GM19328 (cell line): ENCODE results near the gene THSD8.
"Not testable (repeated sequence)": the region's sequence is repeated elsewhere in the genome, so short reads cannot be mapped to it uniquely, and the experiment has no call there.

Experiments used
- ATAC-seq: cut with Tn5 transposase; IDR thresholded peaks from one replicate; pipeline ENCODE4 v1.9.1; 2021; ENCODE audit warnings: mild to moderate bottlenecking, moderate library complexity; ENCODE audit not compliant: unreplicated experiment

Gene THSD8

GRCh38 chr19:12792051-12792852, 9.6 kb upstream of the THSD8 start:
- ATAC-seq: no peak

GRCh38 chr19:12792853-12793289, 9.0 kb upstream of the THSD8 start:
- ATAC-seq: no peak

DNA sequence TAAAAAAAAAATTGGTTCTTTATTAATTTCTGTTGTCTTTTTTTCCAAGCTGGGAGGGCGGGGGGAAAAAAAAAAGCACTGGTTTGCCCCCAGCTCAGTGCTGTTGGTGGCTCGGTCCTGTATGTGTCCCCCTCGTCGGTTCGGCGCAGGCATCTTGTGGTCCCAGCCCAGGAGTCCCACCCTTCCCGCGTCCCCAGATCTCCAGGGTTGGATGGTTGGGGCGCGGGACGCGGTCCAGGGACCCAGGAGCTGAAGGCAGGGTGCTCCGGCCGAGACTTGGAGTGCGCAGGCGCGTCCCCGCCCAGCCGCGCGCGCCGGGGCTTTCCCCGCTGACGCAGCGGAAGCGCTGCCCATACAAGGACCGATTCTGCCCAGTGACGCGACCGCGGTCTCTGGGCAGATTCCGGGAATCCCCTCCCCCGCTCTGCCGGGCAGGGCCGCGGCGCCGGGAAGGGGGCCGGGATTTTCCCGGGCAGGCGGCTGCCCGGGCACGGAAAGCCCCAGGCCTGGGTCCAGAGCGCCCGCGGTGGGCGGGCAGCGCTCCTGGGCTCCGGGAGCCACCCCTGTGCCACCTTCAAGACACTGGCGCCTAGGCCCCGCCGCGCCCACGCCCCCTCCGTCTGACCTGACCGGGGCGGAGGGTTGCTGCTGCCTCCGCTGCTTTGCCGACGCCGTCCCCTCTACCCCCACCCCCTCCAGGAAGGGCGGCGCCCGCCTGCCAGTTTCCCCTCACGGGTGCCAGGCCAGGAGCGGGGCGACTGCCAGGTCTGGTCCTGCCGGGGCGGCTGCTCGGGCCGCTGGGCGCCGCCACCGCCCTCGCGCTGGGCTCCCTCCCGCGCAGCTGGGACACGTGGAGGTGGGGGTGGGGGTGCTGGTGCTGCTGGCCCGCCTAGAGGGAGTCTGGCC, 8.3 kb upstream of the THSD8 start:
- ATAC-seq: peak; percentile 34

- no peak for ATAC-seq
Measured at GRCh38 chr19:12794196-12794941, 7.5 kb upstream of the THSD8 start.

DNA sequence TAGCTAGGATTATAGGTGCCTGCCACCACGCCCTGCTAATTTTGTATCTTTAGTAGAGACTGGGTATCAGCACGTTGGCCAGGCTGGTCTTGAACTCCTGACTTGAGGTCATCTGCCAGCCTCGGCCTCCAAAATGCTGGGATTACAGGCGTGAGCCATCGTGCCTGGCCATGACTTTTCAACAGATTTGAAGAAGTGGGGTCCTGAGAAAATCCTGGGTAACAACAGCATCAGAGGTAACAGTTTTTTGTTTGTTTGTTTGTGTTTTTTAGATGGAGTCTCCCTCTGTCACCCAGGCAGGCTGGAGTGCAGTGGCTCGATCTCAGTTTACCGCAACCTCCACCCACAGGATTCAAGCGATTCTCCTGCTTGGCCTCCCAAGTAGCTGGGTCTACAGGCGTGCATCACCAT, 6.9 kb upstream of the THSD8 start:
- no peak for ATAC-seq

- ATAC-seq: no peak
Measured at GRCh38 chr19:12796146-12797071, 5.5 kb upstream of the THSD8 start.

GRCh38 chr19:12797141-12797587, 4.7 kb upstream of the THSD8 start:
- ATAC-seq: no peak

DNA sequence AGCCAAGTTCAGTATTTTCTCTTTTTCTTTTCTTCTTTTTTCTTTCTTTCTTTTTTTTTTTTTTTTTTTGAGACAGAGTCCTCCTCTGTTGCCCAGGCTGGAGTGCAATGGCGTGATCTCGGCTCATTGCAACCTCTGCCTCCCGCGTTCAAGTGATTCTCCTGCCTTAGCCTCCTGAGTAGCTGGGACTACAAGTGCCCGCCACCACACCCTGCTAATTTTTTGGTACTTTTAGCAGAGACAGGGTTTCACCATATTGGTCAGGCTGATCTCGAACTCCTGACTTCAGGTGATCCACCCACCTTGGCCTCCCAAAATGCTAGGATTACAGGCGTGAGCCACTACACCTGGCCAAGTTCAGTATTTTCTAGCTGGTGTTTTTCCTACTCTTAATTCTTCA, 4.3 kb upstream of the THSD8 start:
- not testable (repeated sequence) for ATAC-seq

DNA sequence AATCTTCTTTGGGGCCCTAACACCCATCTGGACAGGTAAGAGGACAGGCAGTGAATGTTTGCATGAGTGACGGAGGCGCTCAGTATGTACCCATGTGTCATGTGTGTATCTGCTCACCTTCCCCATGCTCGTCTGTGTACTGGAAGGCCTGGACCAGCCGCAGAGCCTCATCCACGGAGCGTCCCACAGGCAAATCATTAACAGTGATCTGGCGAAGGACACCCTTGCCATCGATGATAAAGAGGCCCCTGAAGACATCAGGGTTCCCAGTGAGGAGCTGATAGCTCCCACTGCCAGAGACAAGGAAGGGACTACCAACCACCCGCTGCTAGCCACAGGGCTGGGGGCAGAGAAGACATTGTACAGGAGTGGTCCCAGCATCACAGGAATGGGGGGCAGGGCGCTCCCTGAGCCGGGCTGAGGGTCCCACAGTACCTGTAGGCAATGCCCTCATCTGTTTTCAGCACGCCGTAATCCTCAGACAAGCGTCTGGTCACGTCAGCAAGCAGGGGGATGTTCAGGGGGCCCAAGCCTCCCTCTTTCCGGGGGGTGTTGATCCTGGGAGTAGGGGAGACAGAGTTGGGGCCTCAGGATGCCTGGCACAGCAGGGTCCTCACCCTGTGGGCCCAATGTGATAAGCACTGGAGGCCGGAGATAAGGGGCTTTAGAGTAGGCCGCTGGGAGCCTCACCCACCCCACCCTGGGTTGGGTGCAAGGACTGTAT, 2.0 kb upstream of the THSD8 start:
- no peak for ATAC-seq

DNA sequence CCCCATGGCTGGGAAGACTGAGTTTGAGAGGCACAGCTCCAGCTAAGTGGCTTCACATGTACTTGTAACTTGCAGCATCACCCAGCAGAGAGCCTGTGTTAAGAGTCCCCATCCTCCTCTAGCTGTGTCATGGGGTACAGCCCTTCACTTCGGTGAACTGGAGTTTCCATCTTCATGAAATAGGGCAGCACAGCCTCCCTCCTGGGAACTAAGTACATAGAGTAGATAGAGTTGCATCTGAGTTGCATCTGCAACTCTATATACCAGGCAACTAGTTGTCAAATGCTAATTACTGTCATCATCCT, 1.5 kb upstream of the THSD8 start:
- ATAC-seq: no peak

DNA sequence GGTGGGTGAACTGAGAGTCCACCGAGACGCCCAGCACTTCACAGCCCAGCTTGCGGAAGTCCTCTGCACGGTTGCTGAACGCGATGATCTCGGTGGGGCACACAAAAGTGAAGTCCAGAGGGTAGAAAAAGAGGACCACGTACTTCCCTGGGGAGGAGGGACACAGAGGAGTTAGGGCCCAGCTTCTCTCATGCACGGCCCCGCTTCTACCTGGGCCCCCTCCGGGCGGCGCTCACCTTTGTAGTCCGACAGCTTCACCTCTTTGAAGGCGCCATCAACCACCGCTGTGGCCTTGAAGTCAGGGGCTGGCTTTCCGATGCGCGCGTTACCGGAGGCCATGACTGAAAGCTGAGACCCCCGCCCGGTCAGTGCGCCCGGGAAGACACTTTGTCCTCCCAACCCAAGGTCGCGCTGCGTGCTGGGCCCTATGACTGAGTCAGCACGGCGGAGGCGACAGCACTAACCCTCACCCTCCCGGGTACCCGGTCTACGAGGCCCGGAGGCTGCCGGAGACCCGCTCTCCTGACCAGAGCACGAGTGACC, 875 bp upstream of the THSD8 start:
- ATAC-seq: no peak

DNA sequence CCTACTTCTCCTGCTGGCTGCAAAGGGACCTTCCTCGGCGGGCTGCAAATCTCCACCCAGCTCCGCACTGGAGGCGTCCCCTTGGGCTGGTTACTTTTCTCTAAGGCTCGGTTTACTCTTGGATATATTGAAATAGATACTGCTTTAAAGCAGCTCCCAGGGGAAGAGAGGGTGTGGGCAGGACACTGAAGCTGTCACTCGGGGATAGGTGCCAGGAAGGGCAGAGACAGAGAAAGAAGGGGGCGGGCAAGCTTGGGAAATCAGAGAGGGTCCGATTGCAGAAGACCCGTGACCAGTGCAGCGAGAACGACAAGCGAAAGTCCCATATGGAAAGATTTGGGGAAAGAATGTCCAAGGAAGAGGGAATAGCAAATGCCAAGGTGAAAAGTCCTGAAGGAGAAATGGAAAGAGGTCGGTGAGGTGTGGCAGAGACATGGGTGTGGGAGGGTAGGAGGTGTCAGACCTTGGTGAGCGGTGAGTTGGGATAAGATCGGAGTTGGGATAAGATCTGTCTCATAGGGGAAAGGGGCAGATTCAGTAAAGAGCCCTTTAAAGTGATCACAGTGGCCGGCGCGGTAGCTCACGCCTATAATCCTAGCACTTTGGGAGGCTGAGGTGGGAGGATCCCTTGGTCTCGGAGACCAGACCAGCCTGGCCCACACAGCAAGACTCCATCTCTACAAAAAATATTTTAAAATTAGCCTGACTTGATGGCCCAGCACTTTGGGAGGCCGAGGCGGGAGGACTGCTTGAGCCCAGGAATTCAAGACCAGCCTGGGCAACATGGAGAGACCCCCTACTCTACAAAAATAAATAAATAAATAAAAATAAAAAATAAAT, 618 bp downstream of the THSD8 start:
- no peak for ATAC-seq

DNA sequence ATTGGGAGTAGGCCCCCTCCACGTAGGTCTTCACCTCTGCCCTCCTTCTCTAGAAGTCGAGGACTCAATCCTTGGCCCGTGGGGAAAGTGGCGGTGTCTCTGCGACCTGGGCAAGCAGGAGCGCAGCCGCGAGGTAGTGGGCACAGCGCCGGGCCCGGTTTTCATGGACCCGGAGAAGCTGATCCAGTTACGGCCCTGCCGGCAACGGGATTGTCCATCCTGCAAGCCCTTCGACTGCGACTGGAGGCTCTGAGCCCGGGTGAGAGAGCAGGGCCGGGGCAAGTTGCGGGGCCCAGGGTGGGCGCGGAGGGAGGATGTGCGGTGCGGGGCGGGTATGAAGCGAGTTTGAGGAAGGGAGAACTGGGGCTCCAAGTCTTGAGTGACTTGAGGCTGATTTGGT, 2.2 kb downstream of the THSD8 start:
- ATAC-seq: no peak

DNA sequence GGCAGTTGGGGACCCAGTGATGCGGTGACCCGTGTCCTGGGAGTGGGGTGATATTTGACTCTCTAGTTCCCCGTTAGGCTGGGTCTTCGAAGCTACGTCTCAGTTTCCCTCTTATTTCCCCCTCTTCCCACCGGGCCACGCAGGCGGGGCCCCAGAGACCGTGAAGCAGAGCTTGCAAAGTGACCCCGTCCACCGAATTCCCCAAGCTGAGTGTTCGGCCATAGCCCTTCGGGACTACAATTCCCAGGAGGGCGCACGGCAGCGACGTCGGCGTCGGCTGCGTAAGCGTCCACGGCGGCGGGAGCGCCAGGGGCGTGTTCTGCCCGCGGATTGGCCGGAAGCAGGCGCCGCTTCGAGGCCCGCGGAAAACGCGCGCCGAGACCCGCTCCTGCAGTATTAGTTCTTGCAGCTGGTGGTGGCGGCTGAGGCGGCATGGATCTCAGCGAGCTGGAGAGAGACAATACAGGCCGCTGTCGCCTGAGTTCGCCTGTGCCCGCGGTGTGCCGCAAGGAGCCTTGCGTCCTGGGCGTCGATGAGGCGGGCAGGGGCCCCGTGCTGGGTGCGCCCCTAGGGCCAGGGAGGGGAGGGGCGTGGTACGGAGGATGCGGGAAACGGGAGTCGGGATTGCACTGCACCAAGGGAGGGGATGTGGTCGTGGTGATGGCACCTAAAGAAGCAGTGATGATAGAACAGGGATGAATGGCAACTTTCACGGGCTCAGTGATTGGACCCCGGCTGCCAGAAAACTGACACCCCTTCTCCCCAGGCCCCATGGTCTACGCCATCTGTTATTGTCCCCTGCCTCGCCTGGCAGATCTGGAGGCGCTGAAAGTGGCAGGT, 4.6 kb downstream of the THSD8 start, which contains the start of gene RNASEH2A:
Gene RNASEH2A, plus strand, starts transcription at position 343 of the 840 bp plus-strand sequence. Its CDS starts 90 bp downstream, at position 433.
- peak; percentile 77 for ATAC-seq

DNA sequence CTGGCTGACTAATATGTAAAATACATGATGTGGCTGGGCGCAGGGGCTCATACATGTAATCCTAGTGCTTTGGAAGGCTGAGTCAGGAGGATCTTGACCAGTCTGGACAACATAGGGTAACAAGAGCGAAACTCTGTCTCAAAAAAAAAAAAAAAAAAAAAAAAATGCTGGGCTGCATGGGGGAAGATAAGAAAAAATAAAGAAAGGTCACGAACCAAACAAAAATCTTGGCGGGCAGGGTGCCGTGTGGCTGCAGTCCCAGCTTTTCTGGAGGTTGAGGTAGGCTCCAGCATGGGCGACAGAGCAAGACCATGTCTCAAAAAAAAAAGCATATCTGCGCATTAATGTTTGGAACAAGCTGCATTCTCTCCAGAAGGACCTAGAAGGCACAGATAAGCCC, 13.2 kb downstream of the THSD8 start:
- ATAC-seq: no peak

DNA sequence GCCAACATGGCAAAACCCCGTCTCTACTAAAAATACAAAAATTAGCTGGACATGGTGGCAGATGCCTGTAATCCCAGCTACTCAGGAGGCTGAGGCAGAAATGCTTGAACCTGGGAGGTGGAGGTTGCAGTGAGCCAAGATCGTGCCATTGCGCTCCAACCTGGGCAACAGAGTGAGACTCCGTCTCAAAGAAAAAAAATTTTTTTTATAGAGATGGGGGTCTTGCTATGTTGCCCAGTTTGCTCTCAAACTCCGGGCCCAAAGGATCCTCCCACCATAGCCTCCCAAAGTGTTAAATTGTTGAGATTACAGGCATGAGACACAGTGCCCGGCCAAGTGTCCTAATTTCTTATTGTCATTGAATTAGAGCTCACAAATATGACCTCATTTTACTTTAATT, 15.3 kb downstream of the THSD8 start:
- not testable (repeated sequence) for ATAC-seq

GRCh38 chr19:12817810-12818209, 15.9 kb downstream of the THSD8 start:
- ATAC-seq: not testable (repeated sequence)
